NCI-H69 (cell line): ENCODE data around the gene ANXA4.
"Not testable (repeated sequence)": the region's sequence is repeated elsewhere in the genome, so short reads cannot be mapped to it uniquely, and the experiment has no call there.

Experiments used
- DNase-seq: peaks from one replicate; lab custom pipeline; 2025; lab: John Stamatoyannopoulos, UW

Gene ANXA4

GRCh38 chr2:69720404-69720803, 21.5 kb upstream of the ANXA4 start:
- DNase-seq = peak; percentile 20

GRCh38 chr2:69721022-69721421, 20.9 kb upstream of the ANXA4 start:
- peak; percentile 81 for DNase-seq

GRCh38 chr2:69723791-69724190, 18.1 kb upstream of the ANXA4 start:
- DNase-seq = no peak

- peak; percentile 80 for DNase-seq
Measured at GRCh38 chr2:69724540-69725159, 17.3 kb upstream of the ANXA4 start.

GRCh38 chr2:69725706-69726360, 16.1 kb upstream of the ANXA4 start:
- DNase-seq = no peak

- no peak for DNase-seq
Measured at GRCh38 chr2:69729266-69729665, 12.7 kb upstream of the ANXA4 start.

- no peak for DNase-seq
Measured at GRCh38 chr2:69729781-69730180, 12.2 kb upstream of the ANXA4 start.

- DNase-seq = no peak
Measured at GRCh38 chr2:69731147-69731970, 10.6 kb upstream of the ANXA4 start.

GRCh38 chr2:69733342-69734034, 8.4 kb upstream of the ANXA4 start:
- DNase-seq = no peak

- DNase-seq = peak; percentile 10
Measured at GRCh38 chr2:69734035-69734611, 7.8 kb upstream of the ANXA4 start.

GRCh38 chr2:69734854-69735544, 6.9 kb upstream of the ANXA4 start:
- no peak for DNase-seq

GRCh38 chr2:69735686-69736085, 6.2 kb upstream of the ANXA4 start:
- DNase-seq = no peak

GRCh38 chr2:69738149-69738548, 3.8 kb upstream of the ANXA4 start:
- DNase-seq = not testable (repeated sequence)

- DNase-seq = no peak
Measured at GRCh38 chr2:69740502-69740951, 1.4 kb upstream of the ANXA4 start.

- DNase-seq = peak; percentile 58
Measured at GRCh38 chr2:69741229-69741574, 732 bp upstream of the ANXA4 start.

- DNase-seq = peak; percentile 56
Measured at GRCh38 chr2:69742322-69742952, 503 bp downstream of the ANXA4 start.

- DNase-seq = peak; percentile 5
Measured at GRCh38 chr2:69743847-69744264, 1.9 kb downstream of the ANXA4 start.

GRCh38 chr2:69744456-69744855, 2.5 kb downstream of the ANXA4 start:
- DNase-seq = no peak

- no peak for DNase-seq
Measured at GRCh38 chr2:69745035-69745434, 3.1 kb downstream of the ANXA4 start.

GRCh38 chr2:69750246-69750645, 8.3 kb downstream of the ANXA4 start:
- no peak for DNase-seq
